Heart left ventricle (tissue), 16 donors: ENCODE results near the gene DYNC2H1. TPM values are rescaled to one million over a fixed set of nuclear protein-coding genes. Genes with fewer than 3 reads are reported as not detected.

Experiments
- ATAC-seq, 4 donors: fragments of 200-7000 bp; cut with Tn5 transposase; one replicate each; pipeline ENCODE4 v1.9.1; 2020 to 2022; ENCODE audit warnings: moderate library complexity in 4 of 4, mild to moderate bottlenecking in 3 of 4, moderate number of reproducible peaks in 1 of 4
- DNase-seq, 5 donors: peaks; one replicate each; pipeline ENCODE4 v3.0.0-alpha.2; 2020
- H3K27ac ChIP-seq, 12 donors: fragments of 200-600 bp; sonication (generic) in 4 of 12; one replicate each; pipeline versions ENCODE4 v1.5.0 to v1.8.0; 2016 to 2022; ENCODE audit warnings: mild to moderate bottlenecking in 2 of 12
- H3K27me3 ChIP-seq, 9 donors: fragments of 200-600 bp; sonication (generic) in 2 of 9; one replicate each; pipeline versions ENCODE4 v1.5.1 to v1.8.0; 2016 to 2022; ENCODE audit warnings: mild to moderate bottlenecking in 3 of 9
- H3K36me3 ChIP-seq, 9 donors: fragments of 200-600 bp; sonication (generic) in 2 of 9; one replicate each; pipeline versions ENCODE4 v1.5.0 to v1.8.0; 2018 to 2022; ENCODE audit warnings: mild to moderate bottlenecking in 2 of 9
- H3K4me1 ChIP-seq, 12 donors: fragments of 200-600 bp; sonication (generic) in 4 of 12; one replicate each; pipeline versions ENCODE4 v1.5.0 to v1.8.0; 2016 to 2022; ENCODE audit warnings: mild to moderate bottlenecking in 3 of 12
- H3K4me3 ChIP-seq, 12 donors: fragments of 200-600 bp; sonication (generic) in 4 of 12; one replicate each; pipeline versions ENCODE4 v1.5.0 to v1.8.0; 2017 to 2022; ENCODE audit warnings: mild to moderate bottlenecking in 9 of 12, moderate library complexity in 4 of 12
- H3K9me3 ChIP-seq, 12 donors: fragments of 200-600 bp; sonication (generic) in 4 of 12; one replicate each; pipeline versions ENCODE4 v1.5.0 to v1.8.0; 2016 to 2022; ENCODE audit warnings: mild to moderate bottlenecking in 1 of 12
- POLR2A ChIP-seq, 2 donors: fragments of 450-650 bp; IDR thresholded peaks; one replicate each; pipeline ENCODE4 v1.6.1; 2017; ENCODE audit warnings: antibody characterized with exemption in 2 of 2, mild to moderate bottlenecking in 2 of 2, moderate library complexity in 2 of 2
- WGBS, 4 donors: extraction: QIAGEN DNeasy Blood & Tissue Kit in 2 of 4; methylation state at CpG; one replicate each; pipeline versions ENCODE4 v1.1.5 to v1.1.7; 2013 to 2018; 5-methylcytosine and 5-hydroxymethylcytosine counted together
- intact Hi-C, 10 donors: fragments of 100-400 bp; cut with DNase I; formaldehyde crosslinking; loops; one replicate each; pipeline versions ENCODE4 v1.11.1 to v1.14.2; 2022
- polyA plus RNA-seq, 2 donors: library from polyadenylated mRNA; stranded (reverse); fragments of 200-250 nt; gene quantifications; one replicate each; pipeline ENCODE4 v1.2.3, GENCODE V29; 2013
- total RNA-seq, 9 donors: library from RNA; depleted of rRNA in 2 of 9; stranded (reverse); fragments of >200 nt in 2 of 9; fragmentation: NEBNext Ultra II Directional in 3 of 9; extraction: Animal tissue kit (Norgen Biotek cat#: 25700) in 3 of 9; gene quantifications; one replicate each; pipeline versions ENCODE4 v1.1.0 to v1.2.4, GENCODE V29; 2016 to 2023
- TF ChIP-seq, protein P1 (sequence below), 12 donors: fragments of 200-600 bp; sonication (generic) in 4 of 12; IDR thresholded peaks; one replicate each; pipeline versions ENCODE4 v1.5.0 to v1.8.0; 2018 to 2022; ENCODE audit warnings: antibody characterized with exemption in 12 of 12, mild to moderate bottlenecking in 5 of 12
- donor health status: ischemic (EF 13 %, LVEDD 7.1; RV severe dilation, severe dysfunction).
- donor health status: healthy with polysubstance abuse.
- donor health status: DM: no; HTN: yes; CAD: no.
- donor health status: DM: no; HTN: no; CAD: no.
- donor health status: ischemic (EF 25% LVEDD 6.9; RV normal size, moderate dysfunction).
- donor health status: ischemic (EF 25% LVEDD 5.7; RV mildly dilated, moderate dysfunction).
- donor health status: healthy.
- donor health status: DM: yes; HTN: yes; CAD: no.
- donor health status: ischemic (EF 35%, LVEDD 5.7; RV mildly dilated, moderate dysfunction).
- donor health status: nonischemic (EF 11% LVEDD 7.7; RV severe dilation, severe dysfunction).
- donor health status: DM: yes; HTN: yes; CAD: no.
- donor health status: PGD.
- donor health status: ischemic (EF 29% LVEDD 5.4; RV normal size, mild dysfunction).
- donor health status: nonischemic (EF 23%, LVEDD 6.1; RV moderate dilation, normal function).

Gene DYNC2H1
- total and polyA plus RNA-seq, 11 donors = 2.3 to 7.2 (median 3.7) TPM

DNA sequence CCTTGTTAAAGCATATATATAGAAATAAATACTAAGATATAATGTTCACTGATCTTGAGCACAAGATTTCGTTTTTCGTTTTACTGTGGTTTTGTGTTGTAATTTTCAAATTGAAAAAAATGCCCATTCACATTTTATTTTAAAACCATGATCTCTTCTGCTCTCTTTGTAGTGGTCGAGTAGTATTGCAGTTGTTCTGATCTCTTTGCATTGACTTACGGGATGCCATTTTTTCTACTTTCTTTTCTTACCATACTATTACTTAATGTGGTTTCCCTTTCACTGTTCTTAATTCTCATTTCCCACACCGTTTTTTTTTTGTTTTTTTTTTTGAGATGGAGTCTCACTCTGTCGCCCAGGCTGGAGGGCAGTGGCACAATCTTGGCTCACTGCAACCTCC lies 289.6 kb downstream of the DYNC2H1 start:
- 79 to 94% (median 84%) methylated on average over 6 of the region's 6 CpGs for WGBS, 4 donors
- DNase-seq = no peak
- TF ChIP-seq, protein P1, sequence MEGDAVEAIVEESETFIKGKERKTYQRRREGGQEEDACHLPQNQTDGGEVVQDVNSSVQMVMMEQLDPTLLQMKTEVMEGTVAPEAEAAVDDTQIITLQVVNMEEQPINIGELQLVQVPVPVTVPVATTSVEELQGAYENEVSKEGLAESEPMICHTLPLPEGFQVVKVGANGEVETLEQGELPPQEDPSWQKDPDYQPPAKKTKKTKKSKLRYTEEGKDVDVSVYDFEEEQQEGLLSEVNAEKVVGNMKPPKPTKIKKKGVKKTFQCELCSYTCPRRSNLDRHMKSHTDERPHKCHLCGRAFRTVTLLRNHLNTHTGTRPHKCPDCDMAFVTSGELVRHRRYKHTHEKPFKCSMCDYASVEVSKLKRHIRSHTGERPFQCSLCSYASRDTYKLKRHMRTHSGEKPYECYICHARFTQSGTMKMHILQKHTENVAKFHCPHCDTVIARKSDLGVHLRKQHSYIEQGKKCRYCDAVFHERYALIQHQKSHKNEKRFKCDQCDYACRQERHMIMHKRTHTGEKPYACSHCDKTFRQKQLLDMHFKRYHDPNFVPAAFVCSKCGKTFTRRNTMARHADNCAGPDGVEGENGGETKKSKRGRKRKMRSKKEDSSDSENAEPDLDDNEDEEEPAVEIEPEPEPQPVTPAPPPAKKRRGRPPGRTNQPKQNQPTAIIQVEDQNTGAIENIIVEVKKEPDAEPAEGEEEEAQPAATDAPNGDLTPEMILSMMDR (IDR thresholded peaks at IDR 0.05) = no peak
- no peak for TF ChIP-seq POLR2A (IDR thresholded peaks at IDR 0.05)
- H3K27me3 ChIP-seq = no peaks in the 10 kb centered on the region
- H3K9me3 ChIP-seq = peaks cover 0 to 6% (median 0%) of the 10 kb centered on the region in 12 donors
- ATAC-seq = no peak
- no peaks in the 10 kb centered on the region for H3K4me1 ChIP-seq
- H3K4me3 ChIP-seq = no peak overlapping the region
- no peak overlapping the region for H3K27ac ChIP-seq
- H3K36me3 ChIP-seq = peaks cover 0 to 21% (median 0%) of the 10 kb centered on the region in 9 donors
- intact Hi-C loops = no loop called here

DNA sequence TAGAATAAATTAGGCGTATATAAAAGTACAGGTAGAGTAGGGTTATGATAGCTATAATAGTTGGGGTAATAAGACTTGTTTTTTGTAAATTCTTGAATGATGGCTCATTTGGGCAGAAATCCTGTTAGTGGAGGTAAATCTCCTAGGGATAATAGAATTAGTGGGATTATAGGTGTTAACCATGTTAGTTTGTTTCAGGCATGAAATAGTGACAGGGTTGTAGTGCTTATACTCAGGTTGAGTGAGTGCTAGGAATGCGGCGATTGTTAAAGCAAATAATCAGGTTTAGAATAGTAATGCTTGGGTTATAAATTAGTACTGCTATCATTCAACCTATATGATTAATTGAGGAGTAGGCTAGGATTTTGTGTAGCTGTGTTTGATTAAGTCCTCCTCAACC lies 297.1 kb downstream of the DYNC2H1 start:
- Histone ChIP-seq H3K9me3 (peaks cover 0 to 3% (median 0%) of the 10 kb centered on the region in 12 donors), H3K4me3 (no peak overlapping the region), H3K27ac (no peak overlapping the region), H3K27me3 (no peaks in the 10 kb centered on the region), H3K4me1 (no peaks in the 10 kb centered on the region), H3K36me3 (peaks cover 0 to 2% (median 0%) of the 10 kb centered on the region in 9 donors)
- TF ChIP-seq, protein P1 (IDR thresholded peaks at IDR 0.05) = no peak
- no peak for TF ChIP-seq POLR2A (IDR thresholded peaks at IDR 0.05)
- intact Hi-C loops = no loop called here
- 96 to 99% (median 97%) methylated on average over 3 of the region's 3 CpGs for WGBS, 4 donors
- DNase-seq = no peak
- ATAC-seq = no peak

GRCh38 chr11:103407641-103408040 lies 298.4 kb downstream of the DYNC2H1 start:
- no peaks in the 10 kb centered on the region for H3K9me3 ChIP-seq
- no peak for DNase-seq
- H3K4me3 ChIP-seq = no peak overlapping the region
- H3K27me3 ChIP-seq = no peaks in the 10 kb centered on the region
- no peaks in the 10 kb centered on the region for H3K36me3 ChIP-seq
- H3K27ac ChIP-seq = no peak overlapping the region
- TF ChIP-seq, protein P1 (IDR thresholded peaks at IDR 0.05) = no peak
- TF ChIP-seq POLR2A (IDR thresholded peaks at IDR 0.05) = no peak
- intact Hi-C loops = no loop called here
- no peak for ATAC-seq
- H3K4me1 ChIP-seq = no peaks in the 10 kb centered on the region
- whole genome bisulfite sequencing, 4 donors = 94 to 96% (median 95%) methylated on average over 2 of the region's 2 CpGs

GRCh38 chr11:103413266-103413888 lies 304.2 kb downstream of the DYNC2H1 start:
- no peak for TF ChIP-seq POLR2A (IDR thresholded peaks at IDR 0.05)
- TF ChIP-seq, protein P1 (IDR thresholded peaks at IDR 0.05) = no peak
- 72 to 84% (median 81%) methylated on average over 1 of the region's 1 CpG for WGBS, 4 donors
- no peak overlapping the region for H3K27ac ChIP-seq
- no peaks in the 10 kb centered on the region for H3K9me3 ChIP-seq
- no peak for DNase-seq
- H3K36me3 ChIP-seq = no peaks in the 10 kb centered on the region
- no peaks in the 10 kb centered on the region for H3K4me1 ChIP-seq
- intact Hi-C loops = no loop called here
- ATAC-seq = no peak
- H3K4me3 ChIP-seq = no peak overlapping the region
- H3K27me3 ChIP-seq = no peaks in the 10 kb centered on the region
